T-helper 2 cell treated with Interferon-gamma antibody and Interleukin-4, amounts not matched to agents 100 ng/mL and 5 ng/mL, for 36 hours (primary cell): ENCODE data around the gene UBE2H. TPM values are rescaled to one million over a fixed set of nuclear protein-coding genes. Genes with fewer than 3 reads are reported as not detected.
"Not testable (repeated sequence)": the region's sequence is repeated elsewhere in the genome, so short reads cannot be mapped to it uniquely, and the experiment has no call there.

ENCODE experiments used
- intact Hi-C: fragments of 100-400 bp; cut with micrococcal nuclease; formaldehyde crosslinking; loops from one replicate; pipeline ENCODE4 v1.15.1; 2023
- total RNA-seq: library from RNA; stranded (reverse); gene quantifications from 2 replicates; pipeline ENCODE4 v1.2.3, GENCODE V29; 2022

UBE2H gene
- total RNA-seq, 1 donor from 2014 or later, result 30.0 TPM

- intact Hi-C loops, result no loop called here
These were observed 41.0 kb downstream of the UBE2H start for GRCh38 chr7:129911790-129912189.

- intact Hi-C loops, result loop anchor here (10.0 kb wide), 1 partner anchor 55 kb away; no protein-coding TSS in a partner anchor
These were observed 43.1 kb downstream of the UBE2H start for GRCh38 chr7:129909669-129910068.

- intact Hi-C loops, result loop anchor here (10.0 kb wide), 1 partner anchor 53 kb away; no protein-coding TSS in a partner anchor
These were observed 44.6 kb downstream of the UBE2H start for GRCh38 chr7:129908181-129908580.

GRCh38 chr7:129907122-129907736, 45.5 kb downstream of the UBE2H start:
- intact Hi-C loops, result loop anchor here (2.0 to 10.0 kb wide), 2 partner anchors 46 to 52 kb away; partner anchors contain the start of gene UBE2H

GRCh38 chr7:129906700-129907099, 46.1 kb downstream of the UBE2H start:
- intact Hi-C loops, result loop anchor here (2.0 to 10.0 kb wide), 2 partner anchors 46 to 52 kb away; partner anchors contain the start of gene UBE2H

GRCh38 chr7:129903935-129904334, 48.8 kb downstream of the UBE2H start:
- intact Hi-C loops, result loop anchor here (10.0 kb wide), 1 partner anchor 49 kb away; no protein-coding TSS in a partner anchor

GRCh38 chr7:129902788-129903422, 49.9 kb downstream of the UBE2H start:
- intact Hi-C loops, result loop anchor here (10.0 kb wide), 1 partner anchor 48 kb away; no protein-coding TSS in a partner anchor

GRCh38 chr7:129898502-129899160, 54.1 kb downstream of the UBE2H start:
- intact Hi-C loops, result no loop called here

- intact Hi-C loops, result no loop called here
These were observed 54.8 kb downstream of the UBE2H start for GRCh38 chr7:129898007-129898406.

- intact Hi-C loops, result no loop called here
These were observed 56.0 kb downstream of the UBE2H start for GRCh38 chr7:129896568-129897382.

- intact Hi-C loops, result not testable (repeated sequence)
These were observed 58.6 kb downstream of the UBE2H start for GRCh38 chr7:129894184-129894583.

- intact Hi-C loops, result no loop called here
These were observed 62.7 kb downstream of the UBE2H start for GRCh38 chr7:129890090-129890489.

- intact Hi-C loops, result no loop called here
These were observed 63.5 kb downstream of the UBE2H start for GRCh38 chr7:129889133-129889844.

- intact Hi-C loops, result no loop called here
These were observed 64.9 kb downstream of the UBE2H start for GRCh38 chr7:129887865-129888264.

- intact Hi-C loops, result no loop called here
These were observed 66.0 kb downstream of the UBE2H start for GRCh38 chr7:129886818-129887186.

GRCh38 chr7:129886167-129886817, 66.5 kb downstream of the UBE2H start:
- intact Hi-C loops, result no loop called here

- intact Hi-C loops, result no loop called here
These were observed 68.3 kb downstream of the UBE2H start for GRCh38 chr7:129884495-129884894.

- intact Hi-C loops, result no loop called here
These were observed 69.6 kb downstream of the UBE2H start for GRCh38 chr7:129883151-129883550.

GRCh38 chr7:129882531-129882930, 70.2 kb downstream of the UBE2H start:
- intact Hi-C loops, result no loop called here

GRCh38 chr7:129877146-129877792, 75.5 kb downstream of the UBE2H start:
- intact Hi-C loops, result no loop called here
